Body of pancreas (tissue), 4 donors: ENCODE results near the gene PEAK1. TPM values are rescaled to one million over a fixed set of nuclear protein-coding genes. Genes with fewer than 3 reads are reported as not detected.

Experiments used
- ATAC-seq: fragments of 150-250 bp; one replicate; pipeline ENCODE4 v1.9.1; 2016
- DNase-seq, 4 donors: peaks; one replicate each; pipeline ENCODE4 v3.0.0-alpha.2; 2019
- H3K27ac ChIP-seq, 4 donors: fragments of 200-600 bp; sonication (generic); 1 replicate in 3 of 4; 2 replicates in 1 of 4; pipeline versions ENCODE4 v1.5.1 to v1.6.1; 2016 to 2019; ENCODE audit warnings: mild to moderate bottlenecking in 1 of 4, mixed read lengths in 1 of 4, moderate library complexity in 1 of 4
- H3K27me3 ChIP-seq, 2 donors: fragments of 200-600 bp; sonication (generic); one replicate each; pipeline ENCODE4 v1.6.0; 2016; ENCODE audit warnings: mild to moderate bottlenecking in 1 of 2
- H3K36me3 ChIP-seq, 2 donors: fragments of 200-600 bp; sonication (generic); replicated peaks in 1 of 2; 2 replicates each; pipeline ENCODE4 v1.5.1; 2016; ENCODE audit warnings: low read depth in 2 of 2; ENCODE audit not compliant: insufficient read depth in 1 of 2
- H3K4me1 ChIP-seq: fragments of 200-600 bp; sonication (generic); one replicate; pipeline ENCODE4 v1.6.0; 2016
- H3K4me3 ChIP-seq, 2 donors: fragments of 200-600 bp; sonication (generic); 1 replicate in 1 of 2; 2 replicates in 1 of 2; pipeline ENCODE4 v1.5.1; 2016 to 2019
- H3K9me3 ChIP-seq, 3 donors: fragments of 200-600 bp; sonication (generic); 1 replicate in 2 of 3; 2 replicates in 1 of 3; pipeline ENCODE4 v1.5.1; 2016
- POLR2A ChIP-seq, 3 donors: fragments of 450-650 bp; IDR thresholded peaks; one replicate each; pipeline ENCODE4 v1.6.1; 2016; ENCODE audit warnings: antibody characterized with exemption in 3 of 3, mild to moderate bottlenecking in 2 of 3
- WGBS, 2 donors: methylation state at CpG; one replicate each; pipeline ENCODE4 v1.1.5; 2017; 5-methylcytosine and 5-hydroxymethylcytosine counted together
- intact Hi-C: fragments of 100-400 bp; cut with DNase I; formaldehyde crosslinking; loops from one replicate; pipeline ENCODE4 v1.15.1; 2023
- total RNA-seq, 2 donors: library from RNA; depleted of rRNA; stranded (reverse); fragments of >200 nt; gene quantifications; one replicate each; pipeline ENCODE4 v1.1.0, GENCODE V29; 2016
- TF ChIP-seq, protein P1 (sequence below), 7 experiments: fragments of 450-650 bp in 4 of 7; fragments of 200-600 bp in 3 of 7; sonication (generic) in 3 of 7; IDR thresholded peaks; one replicate each; pipeline ENCODE4 v1.5.1; 2016 to 2019; ENCODE audit warnings: antibody characterized with exemption in 7 of 7

PEAK1 gene
- total RNA-seq, 2 donors from 2014 or later = 12.5 to 13.2 TPM

DNA sequence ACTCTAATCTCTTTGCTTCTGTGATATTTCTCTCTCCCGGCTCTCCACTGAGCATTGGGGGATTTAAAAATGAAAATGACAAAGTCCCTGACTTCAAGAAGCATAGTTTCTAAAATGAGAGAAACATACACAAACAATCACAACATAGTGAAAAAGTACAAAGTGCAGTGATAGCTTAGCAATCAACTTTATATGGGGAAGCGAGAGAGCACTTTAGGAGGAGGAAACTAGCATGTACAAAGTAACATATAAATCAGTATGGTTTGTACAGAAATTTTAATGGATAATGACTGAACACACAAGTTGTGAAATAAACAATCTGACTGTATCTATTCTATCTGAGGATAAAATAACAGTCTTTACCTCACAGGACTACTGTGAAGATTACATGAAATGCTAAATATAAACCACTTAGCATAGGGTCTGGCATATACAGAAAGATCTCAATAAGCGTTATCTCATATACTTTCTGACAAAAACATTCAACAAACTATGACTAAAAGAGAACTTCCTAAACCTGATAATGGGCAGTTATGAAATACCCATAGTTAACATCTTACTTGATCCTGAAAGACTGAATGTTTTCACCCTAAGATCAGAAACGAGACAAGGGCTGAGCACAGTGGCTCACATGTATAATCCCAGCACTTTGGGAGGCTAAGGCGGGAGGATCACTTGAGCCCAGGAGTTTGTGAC lies 61.2 kb downstream of the PEAK1 start:
- WGBS, 2 donors = 79 to 91% methylated on average over 5 of the region's 5 CpGs
- Histone ChIP-seq H3K4me1 (peaks cover 4% of the 10 kb centered on the region), H3K27ac (no peak overlapping the region), H3K4me3 (no peak overlapping the region), H3K36me3 (no peaks in the 10 kb centered on the region), H3K9me3 (no peaks in the 10 kb centered on the region), H3K27me3 (no peaks in the 10 kb centered on the region)
- ATAC-seq (no peak), DNase-seq (no peak)
- TF ChIP-seq, protein P1, sequence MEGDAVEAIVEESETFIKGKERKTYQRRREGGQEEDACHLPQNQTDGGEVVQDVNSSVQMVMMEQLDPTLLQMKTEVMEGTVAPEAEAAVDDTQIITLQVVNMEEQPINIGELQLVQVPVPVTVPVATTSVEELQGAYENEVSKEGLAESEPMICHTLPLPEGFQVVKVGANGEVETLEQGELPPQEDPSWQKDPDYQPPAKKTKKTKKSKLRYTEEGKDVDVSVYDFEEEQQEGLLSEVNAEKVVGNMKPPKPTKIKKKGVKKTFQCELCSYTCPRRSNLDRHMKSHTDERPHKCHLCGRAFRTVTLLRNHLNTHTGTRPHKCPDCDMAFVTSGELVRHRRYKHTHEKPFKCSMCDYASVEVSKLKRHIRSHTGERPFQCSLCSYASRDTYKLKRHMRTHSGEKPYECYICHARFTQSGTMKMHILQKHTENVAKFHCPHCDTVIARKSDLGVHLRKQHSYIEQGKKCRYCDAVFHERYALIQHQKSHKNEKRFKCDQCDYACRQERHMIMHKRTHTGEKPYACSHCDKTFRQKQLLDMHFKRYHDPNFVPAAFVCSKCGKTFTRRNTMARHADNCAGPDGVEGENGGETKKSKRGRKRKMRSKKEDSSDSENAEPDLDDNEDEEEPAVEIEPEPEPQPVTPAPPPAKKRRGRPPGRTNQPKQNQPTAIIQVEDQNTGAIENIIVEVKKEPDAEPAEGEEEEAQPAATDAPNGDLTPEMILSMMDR (IDR thresholded peaks at IDR 0.05) = no peak
- no peak for TF ChIP-seq POLR2A (IDR thresholded peaks at IDR 0.05)
- intact Hi-C loops = no loop called here

DNA sequence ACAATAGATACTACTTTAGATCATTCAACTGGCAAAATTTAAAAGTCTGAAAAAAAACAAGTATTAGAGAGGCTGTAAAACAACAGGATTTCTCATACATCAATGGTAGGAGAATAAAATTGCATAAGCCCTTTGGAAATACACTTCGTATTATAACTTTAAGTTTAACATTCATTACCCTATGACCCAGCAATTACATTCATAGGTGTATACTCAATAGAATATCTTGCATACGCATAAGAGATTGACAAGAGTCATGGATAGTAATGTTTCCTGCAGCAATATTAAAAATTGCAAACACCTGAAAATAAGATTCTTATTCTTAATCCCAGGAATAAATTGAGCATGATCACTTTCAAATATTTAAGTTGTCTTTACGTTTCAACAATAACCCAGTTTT lies 63.6 kb downstream of the PEAK1 start:
- WGBS, 2 donors = 95 to 96% methylated on average over 3 of the region's 3 CpGs
- Histone ChIP-seq H3K9me3 (no peaks in the 10 kb centered on the region), H3K36me3 (no peaks in the 10 kb centered on the region), H3K4me1 (peaks cover 11% of the 10 kb centered on the region), H3K27me3 (no peaks in the 10 kb centered on the region), H3K27ac (no peak overlapping the region), H3K4me3 (no peak overlapping the region)
- DNase-seq (no peak), ATAC-seq (no peak)
- intact Hi-C loops = no loop called here
- TF ChIP-seq, protein P1 (IDR thresholded peaks at IDR 0.05) = no peak
- TF ChIP-seq POLR2A (IDR thresholded peaks at IDR 0.05) = no peak

DNA sequence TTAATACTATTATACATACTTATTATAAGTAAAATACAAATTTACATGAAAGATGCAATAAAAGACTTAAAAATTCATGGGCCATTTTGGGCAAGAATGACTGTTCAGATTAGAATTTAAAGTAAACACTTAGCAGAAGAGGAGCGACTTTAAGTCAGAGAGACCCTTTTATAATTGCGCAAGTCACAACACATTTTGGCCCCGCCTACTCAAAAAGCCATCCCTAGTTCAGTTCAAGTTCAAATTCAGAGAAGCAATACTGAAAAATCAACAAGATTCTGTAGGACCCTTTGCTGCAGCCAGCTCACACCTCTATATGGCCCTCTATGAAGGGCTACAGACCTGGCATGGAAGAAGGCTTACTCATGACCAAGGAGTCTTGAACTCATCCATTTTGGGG lies 64.6 kb downstream of the PEAK1 start:
- Histone ChIP-seq H3K27ac (no peak overlapping the region), H3K4me3 (no peak overlapping the region), H3K4me1 (peaks cover 11% of the 10 kb centered on the region), H3K9me3 (no peaks in the 10 kb centered on the region), H3K27me3 (no peaks in the 10 kb centered on the region), H3K36me3 (no peaks in the 10 kb centered on the region)
- intact Hi-C loops = no loop called here
- TF ChIP-seq, protein P1 (IDR thresholded peaks at IDR 0.05) = no peak
- TF ChIP-seq POLR2A (IDR thresholded peaks at IDR 0.05) = no peak
- no peak for ATAC-seq
- 95 to 97% methylated on average over 3 of the region's 3 CpGs for WGBS, 2 donors
- no peak for DNase-seq

DNA sequence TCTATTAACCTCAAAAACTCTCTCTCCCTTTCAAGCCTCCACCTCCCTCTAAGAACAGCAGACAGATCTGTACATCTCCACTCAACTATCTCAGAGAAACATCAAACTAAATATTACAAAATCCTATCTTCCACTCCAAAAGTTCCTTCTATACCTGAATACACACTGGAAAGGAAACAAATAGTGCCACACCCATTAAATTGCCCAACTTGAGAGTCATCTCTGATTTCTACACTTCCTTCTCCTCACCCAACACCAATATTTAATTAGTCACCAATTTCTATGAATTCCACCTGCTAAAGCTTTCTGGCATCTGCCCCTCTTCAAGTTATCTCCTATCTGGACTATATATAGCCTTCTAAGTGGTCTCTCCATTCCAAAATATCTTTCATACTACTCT lies 65.8 kb downstream of the PEAK1 start:
- Histone ChIP-seq H3K27me3 (no peaks in the 10 kb centered on the region), H3K4me1 (peaks cover 11% of the 10 kb centered on the region), H3K27ac (no peak overlapping the region), H3K36me3 (no peaks in the 10 kb centered on the region), H3K9me3 (no peaks in the 10 kb centered on the region), H3K4me3 (no peak overlapping the region)
- intact Hi-C loops = no loop called here
- DNase-seq (no peak), ATAC-seq (no peak)
- TF ChIP-seq, protein P1 (IDR thresholded peaks at IDR 0.05) = no peak
- no peak for TF ChIP-seq POLR2A (IDR thresholded peaks at IDR 0.05)

- Histone ChIP-seq H3K27me3 (no peaks in the 10 kb centered on the region), H3K9me3 (no peaks in the 10 kb centered on the region), H3K36me3 (no peaks in the 10 kb centered on the region), H3K4me1 (peaks cover 11% of the 10 kb centered on the region), H3K27ac (no peak overlapping the region), H3K4me3 (no peak overlapping the region)
- TF ChIP-seq POLR2A (IDR thresholded peaks at IDR 0.05) = no peak
- TF ChIP-seq, protein P1 (IDR thresholded peaks at IDR 0.05) = no peak
- DNase-seq (no peak), ATAC-seq (no peak)
- WGBS, 2 donors = 8 to 14% methylated on average over 4 of the region's 4 CpGs
- intact Hi-C loops = no loop called here
These were observed 67.0 kb downstream of the PEAK1 start for GRCh38 chr15:77352887-77353286.
